NB4 (cell line): ENCODE results near the gene IGFBP4.

ENCODE experiments used
- DNase-seq: peaks from one replicate; pipeline ENCODE4 v3.0.0; 2010; ENCODE audit warnings: low read depth
- H3K4me3 ChIP-seq: one replicate; pipeline ENCODE4 v1.5.1; 2011; ENCODE audit warnings: mild to moderate bottlenecking, low read depth, low read length, moderate library complexity
- CTCF ChIP-seq: IDR thresholded peaks from one replicate; pipeline ENCODE4 v1.5.1; 2012; ENCODE audit warnings: low read depth, low read length
- MYC ChIP-seq: IDR thresholded peaks from 2 replicates; pipeline ENCODE4 v1.6.1; 2011; ENCODE audit warnings: low read depth, low read length
- POLR2A ChIP-seq: IDR thresholded peaks from 2 replicates; pipeline ENCODE4 v1.6.1; 2011; ENCODE audit warnings: mild to moderate bottlenecking; ENCODE audit not compliant: insufficient read length; ENCODE audit errors: extremely low read depth
- TF ChIP-seq, protein P1 (sequence below): IDR thresholded peaks from 2 replicates; pipeline ENCODE4 v1.6.1; 2011; ENCODE audit warnings: low read depth, low read length

Gene IGFBP4

GRCh38 chr17:40445751-40446468, 2.7 kb downstream of the IGFBP4 start:
- H3K4me3 ChIP-seq = peak overlapping the region; percentile 80
- no peak for DNase-seq
- TF ChIP-seq, protein P1, sequence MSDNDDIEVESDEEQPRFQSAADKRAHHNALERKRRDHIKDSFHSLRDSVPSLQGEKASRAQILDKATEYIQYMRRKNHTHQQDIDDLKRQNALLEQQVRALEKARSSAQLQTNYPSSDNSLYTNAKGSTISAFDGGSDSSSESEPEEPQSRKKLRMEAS = no peak
- TF ChIP-seq CTCF (no peak), MYC (no peak), POLR2A (no peak)

- TF ChIP-seq CTCF (no peak), MYC (no peak), POLR2A (no peak)
- TF ChIP-seq, protein P1 = no peak
- peak overlapping the region; percentile 32 for H3K4me3 ChIP-seq
- no peak for DNase-seq
These were observed 3.9 kb downstream of the IGFBP4 start for GRCh38 chr17:40447148-40447644.

DNA sequence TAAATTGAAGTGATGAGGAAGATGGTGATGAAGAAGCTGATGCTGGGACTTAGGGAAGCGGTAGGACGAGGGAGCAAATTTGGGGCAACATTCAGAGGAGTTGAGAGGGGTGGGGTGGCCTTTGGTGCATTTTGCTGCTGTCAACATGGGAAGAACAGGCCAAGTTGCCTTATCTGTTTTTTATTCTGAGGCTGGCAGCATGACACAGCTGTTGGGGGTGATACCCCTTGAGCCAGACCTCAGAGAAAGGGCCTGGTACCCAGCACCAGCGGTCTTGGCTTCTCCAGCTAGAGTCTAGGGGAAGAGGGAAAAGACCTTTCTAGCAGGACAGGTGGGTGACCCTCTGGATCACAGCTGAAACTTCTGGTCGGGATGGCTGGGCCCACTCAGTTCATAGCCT, 4.6 kb downstream of the IGFBP4 start:
- peak overlapping the region; percentile 32 for H3K4me3 ChIP-seq
- TF ChIP-seq CTCF (no peak), POLR2A (no peak), MYC (no peak)
- TF ChIP-seq, protein P1 = no peak
- DNase-seq = no peak

GRCh38 chr17:40448213-40448638, 5.0 kb downstream of the IGFBP4 start:
- TF ChIP-seq, protein P1 = no peak
- TF ChIP-seq CTCF (no peak), POLR2A (no peak), MYC (no peak)
- peak; percentile 66 for DNase-seq

DNA sequence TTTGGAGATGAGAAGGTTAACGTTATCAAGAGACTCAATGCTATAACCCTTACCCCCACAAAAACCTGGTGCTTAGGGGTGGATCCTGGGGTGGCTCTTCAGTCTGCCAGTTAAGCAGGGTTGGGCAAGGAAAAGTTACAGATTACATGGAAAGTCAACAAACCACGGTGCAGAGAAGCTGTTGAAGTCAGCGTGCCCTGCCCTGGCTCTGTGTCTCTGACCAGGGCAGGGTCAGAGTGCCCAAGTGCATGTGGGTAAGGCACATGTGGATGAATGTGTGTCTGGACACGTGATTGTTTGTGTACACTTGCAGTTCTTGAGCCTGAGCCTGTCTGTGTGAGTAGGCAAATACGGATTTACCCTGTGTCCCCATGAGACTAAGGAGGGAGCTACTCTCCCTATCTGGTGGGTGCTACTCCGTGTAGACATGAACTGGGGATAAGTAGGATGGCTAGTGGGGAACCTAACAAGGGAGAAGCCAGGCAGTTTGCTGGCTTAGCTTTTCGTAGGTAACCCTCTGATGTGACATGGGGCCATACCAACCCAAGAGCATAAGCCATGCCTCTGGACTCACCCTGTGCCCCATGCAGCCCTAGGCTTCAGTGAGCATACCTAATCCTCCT, 5.5 kb downstream of the IGFBP4 start:
- no peak for DNase-seq
- TF ChIP-seq MYC = no peak
- TF ChIP-seq, protein P1 = no peak
- no peak for TF ChIP-seq CTCF
- TF ChIP-seq POLR2A = no peak
- H3K4me3 ChIP-seq = no peak overlapping the region

More at GRCh38 chr17:40448213-40448638, 5.0 kb downstream of the IGFBP4 start:
- peak overlapping the region; percentile 32 for H3K4me3 ChIP-seq
